Peyer's patch (tissue), 4 donors: ENCODE results near the gene KCNH6.

ENCODE experiments used
- POLR2A ChIP-seq, 2 donors: fragments of 450-650 bp; IDR thresholded peaks; one replicate each; pipeline ENCODE4 v1.5.1; 2017; ENCODE audit warnings: antibody characterized with exemption in 2 of 2, mild to moderate bottlenecking in 2 of 2, moderate library complexity in 2 of 2
- TF ChIP-seq, protein P1 (sequence below), 6 experiments: fragments of 450-650 bp in 4 of 6; fragments of 200-600 bp in 2 of 6; sonication (generic) in 1 of 6; IDR thresholded peaks; one replicate each; pipeline ENCODE4 v1.5.1; 2017 to 2019; ENCODE audit warnings: antibody characterized with exemption in 6 of 6, mild to moderate bottlenecking in 3 of 6, moderate library complexity in 1 of 6

DNA sequence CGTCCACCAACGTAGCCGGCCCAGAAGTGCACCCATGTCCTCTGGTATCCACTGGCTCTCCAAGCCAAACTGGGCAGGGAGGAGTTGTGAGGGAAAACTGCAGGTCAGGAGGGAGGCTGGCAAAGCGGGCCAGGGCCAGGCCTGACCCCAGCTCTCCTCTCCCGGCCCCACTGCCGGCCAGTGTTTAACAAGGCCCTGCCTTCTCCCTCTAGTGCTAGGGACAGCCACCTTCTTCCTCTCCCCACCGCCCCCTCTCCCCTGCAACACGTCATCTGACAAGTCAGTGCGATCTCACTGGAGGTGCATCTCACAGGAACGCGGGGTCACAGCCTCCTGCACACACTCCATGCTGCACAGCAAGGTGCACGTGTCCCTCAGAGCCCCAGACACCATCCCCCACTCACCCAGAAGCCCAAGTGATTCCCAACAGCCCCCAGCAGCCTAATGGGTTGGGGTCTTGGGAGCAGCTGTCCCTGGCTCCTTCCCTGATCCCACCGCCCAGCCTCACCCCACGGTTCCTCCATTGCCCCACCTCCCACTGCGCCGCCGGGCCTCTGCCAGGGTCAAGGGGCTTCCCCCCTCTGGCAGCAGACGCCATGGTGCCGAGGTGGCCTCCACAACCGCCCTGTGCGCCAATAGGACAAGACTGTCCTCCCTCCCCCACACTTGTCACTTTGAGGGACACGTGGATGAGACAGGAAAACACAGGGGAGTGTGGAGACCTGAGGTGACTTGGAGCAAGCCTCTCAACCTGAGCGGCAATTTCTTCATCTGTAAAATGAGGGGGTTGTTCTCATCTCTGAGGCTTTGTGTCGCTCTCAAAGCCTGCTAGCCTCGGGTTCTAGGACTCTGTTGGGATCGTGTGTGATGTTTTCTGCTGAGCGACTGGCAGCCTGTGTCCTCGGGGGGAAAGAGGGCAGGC, 47.4 kb upstream of the KCNH6 start:
- TF ChIP-seq, protein P1, sequence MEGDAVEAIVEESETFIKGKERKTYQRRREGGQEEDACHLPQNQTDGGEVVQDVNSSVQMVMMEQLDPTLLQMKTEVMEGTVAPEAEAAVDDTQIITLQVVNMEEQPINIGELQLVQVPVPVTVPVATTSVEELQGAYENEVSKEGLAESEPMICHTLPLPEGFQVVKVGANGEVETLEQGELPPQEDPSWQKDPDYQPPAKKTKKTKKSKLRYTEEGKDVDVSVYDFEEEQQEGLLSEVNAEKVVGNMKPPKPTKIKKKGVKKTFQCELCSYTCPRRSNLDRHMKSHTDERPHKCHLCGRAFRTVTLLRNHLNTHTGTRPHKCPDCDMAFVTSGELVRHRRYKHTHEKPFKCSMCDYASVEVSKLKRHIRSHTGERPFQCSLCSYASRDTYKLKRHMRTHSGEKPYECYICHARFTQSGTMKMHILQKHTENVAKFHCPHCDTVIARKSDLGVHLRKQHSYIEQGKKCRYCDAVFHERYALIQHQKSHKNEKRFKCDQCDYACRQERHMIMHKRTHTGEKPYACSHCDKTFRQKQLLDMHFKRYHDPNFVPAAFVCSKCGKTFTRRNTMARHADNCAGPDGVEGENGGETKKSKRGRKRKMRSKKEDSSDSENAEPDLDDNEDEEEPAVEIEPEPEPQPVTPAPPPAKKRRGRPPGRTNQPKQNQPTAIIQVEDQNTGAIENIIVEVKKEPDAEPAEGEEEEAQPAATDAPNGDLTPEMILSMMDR (IDR thresholded peaks at IDR 0.05) = no peak
- TF ChIP-seq POLR2A (IDR thresholded peaks at IDR 0.05) = no peak
